IPS-NIHi7 (cell line): ENCODE results near the gene INHA.

Source experiments
- DNase-seq: peaks from one replicate; pipeline ENCODE4 v3.0.0; 2012; ENCODE audit warnings: mixed read lengths; ENCODE audit errors: extremely low spot score

Gene INHA

GRCh38 chr2:219572237-219573001, at the start of gene INHA:
INHA (plus strand) TSS chr2:219572310; CDS start chr2:219572375, 65 bp downstream.
- DNase-seq = no peak

GRCh38 chr2:219523031-219523671, 49.0 kb upstream of the INHA start:
- DNase-seq = peak; percentile 51

- no peak for DNase-seq
Observed at GRCh38 chr2:219524817-219525216, 47.3 kb upstream of the INHA start.

- DNase-seq = peak; percentile 50
Observed at GRCh38 chr2:219525533-219526232, 46.4 kb upstream of the INHA start.

- DNase-seq = no peak
Observed at GRCh38 chr2:219526320-219527075, 45.6 kb upstream of the INHA start.

GRCh38 chr2:219527076-219527394, 45.1 kb upstream of the INHA start:
- DNase-seq = no peak

GRCh38 chr2:219527472-219527871, 44.6 kb upstream of the INHA start:
- DNase-seq = no peak

- peak; percentile 88 for DNase-seq
Observed at GRCh38 chr2:219530048-219530963, 41.8 kb upstream of the INHA start.

GRCh38 chr2:219531639-219532377, 40.3 kb upstream of the INHA start:
- no peak for DNase-seq

- no peak for DNase-seq
Observed at GRCh38 chr2:219532378-219532649, 39.8 kb upstream of the INHA start.

- no peak for DNase-seq
Observed at GRCh38 chr2:219533930-219534661, 38.0 kb upstream of the INHA start.

GRCh38 chr2:219536425-219536824, 35.7 kb upstream of the INHA start:
- no peak for DNase-seq

GRCh38 chr2:219536967-219537366, 35.1 kb upstream of the INHA start:
- no peak for DNase-seq

GRCh38 chr2:219537657-219538488, 34.2 kb upstream of the INHA start:
- peak; percentile 50 for DNase-seq

GRCh38 chr2:219538504-219538951, 33.6 kb upstream of the INHA start:
- no peak for DNase-seq

GRCh38 chr2:219538956-219539788, 32.9 kb upstream of the INHA start:
- no peak for DNase-seq

GRCh38 chr2:219539926-219540678, 32.0 kb upstream of the INHA start:
- no peak for DNase-seq
